ENCODE results near the gene RRN3.
A peak's percentile ranks its signal among the peaks of the same experiment; 100 is the strongest.
"Not testable (repeated sequence)": the region's sequence is repeated elsewhere in the genome, so short reads cannot be mapped to it uniquely, and the experiment has no call there.

The RRN3 gene

DNA sequence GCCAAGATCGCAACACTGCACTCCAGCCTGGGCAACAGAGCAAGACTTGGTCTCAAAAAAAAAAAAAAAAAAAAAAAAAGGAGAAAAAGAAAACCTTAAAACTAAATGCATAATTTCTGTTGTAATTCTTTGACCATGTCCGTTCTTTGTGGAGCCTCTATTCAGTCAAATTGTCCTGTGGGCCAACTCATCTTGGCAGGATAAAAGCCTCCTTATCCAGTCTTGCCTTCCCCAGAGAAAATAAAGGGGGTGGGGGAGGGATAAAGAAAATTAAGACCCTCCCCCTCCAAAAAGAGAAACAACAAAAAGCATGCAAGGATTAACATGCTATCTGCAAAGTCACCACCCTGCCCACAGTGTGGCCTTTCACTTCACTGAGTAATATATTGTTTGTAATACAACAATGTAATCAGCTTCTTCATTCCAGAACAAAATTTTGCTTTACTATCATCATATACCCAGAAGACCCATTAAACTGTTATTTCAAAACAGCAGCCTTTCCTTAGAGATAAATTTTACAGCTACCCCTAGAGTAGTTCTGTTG, 5.4 kb upstream of the RRN3 start:
- DNase-seq (ENCODE audit: low spot score): not testable (repeated sequence)

DNA sequence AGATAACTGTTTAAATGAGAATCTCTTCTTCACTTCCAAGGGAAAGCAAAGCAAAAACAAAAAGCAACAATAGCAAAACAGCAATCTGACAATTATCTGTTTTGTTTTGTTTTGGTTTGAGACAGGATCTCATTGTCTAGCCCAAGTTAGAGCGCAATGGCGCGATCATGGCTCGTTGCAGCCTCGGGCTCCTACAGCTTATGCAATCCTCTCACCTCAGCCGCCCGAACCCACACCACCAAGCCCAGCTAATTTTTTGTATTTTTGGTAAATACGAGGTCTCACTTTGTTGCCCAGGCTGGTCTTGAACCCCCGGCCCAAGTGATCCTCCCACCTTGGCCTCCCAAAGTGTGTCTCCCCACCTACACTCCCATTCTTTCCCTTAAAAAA, 2.5 kb upstream of the RRN3 start:
- DNase-seq (ENCODE audit: low spot score): not testable (repeated sequence)

DNA sequence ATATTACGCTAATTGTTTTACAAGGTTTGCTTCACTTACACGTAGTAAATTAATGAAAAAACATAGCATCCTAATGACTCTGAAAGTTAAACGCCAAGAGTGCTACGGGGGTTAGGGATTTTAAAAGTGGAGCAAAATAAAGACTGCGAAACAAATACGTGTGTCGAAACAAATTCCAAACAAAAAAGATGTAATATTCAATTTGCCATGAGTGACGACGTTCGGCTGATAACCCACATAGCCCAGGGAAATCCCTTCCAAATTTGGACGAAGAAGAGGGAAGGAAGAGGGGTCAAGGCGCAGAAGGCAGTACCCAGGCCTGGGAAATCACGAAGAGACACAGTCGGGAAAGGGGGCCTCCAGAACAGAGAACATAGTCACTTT, 509 bp downstream of the RRN3 start:
- DNase-seq (ENCODE audit: low spot score): not testable (repeated sequence)

GRCh38 chr16:15090663-15091269, 3.3 kb downstream of the RRN3 start:
- DNase-seq (ENCODE audit: low spot score): not testable (repeated sequence)

DNA sequence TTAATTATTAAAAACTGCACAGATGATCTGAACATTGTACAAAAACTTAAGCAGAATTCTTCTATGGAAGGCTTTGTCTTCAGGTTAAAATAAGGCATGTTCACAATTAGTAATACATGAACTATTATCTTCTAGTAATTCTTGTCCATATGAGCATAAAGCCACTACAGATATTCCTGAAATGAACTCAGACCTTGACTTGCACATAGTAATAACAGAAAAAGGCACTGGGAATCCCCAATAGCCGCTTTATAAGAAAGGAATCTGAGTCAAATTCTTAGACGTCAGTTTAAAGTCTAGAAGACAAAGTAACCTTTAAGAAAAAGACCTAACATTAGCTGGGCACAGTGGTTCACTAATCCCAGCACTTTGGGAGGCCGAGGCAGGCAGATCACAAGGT, 11.3 kb downstream of the RRN3 start:
- DNase-seq (ENCODE audit: low spot score): not testable (repeated sequence)

GRCh38 chr16:15080883-15081282, 13.2 kb downstream of the RRN3 start:
- DNase-seq (ENCODE audit: low spot score): not testable (repeated sequence)

DNA sequence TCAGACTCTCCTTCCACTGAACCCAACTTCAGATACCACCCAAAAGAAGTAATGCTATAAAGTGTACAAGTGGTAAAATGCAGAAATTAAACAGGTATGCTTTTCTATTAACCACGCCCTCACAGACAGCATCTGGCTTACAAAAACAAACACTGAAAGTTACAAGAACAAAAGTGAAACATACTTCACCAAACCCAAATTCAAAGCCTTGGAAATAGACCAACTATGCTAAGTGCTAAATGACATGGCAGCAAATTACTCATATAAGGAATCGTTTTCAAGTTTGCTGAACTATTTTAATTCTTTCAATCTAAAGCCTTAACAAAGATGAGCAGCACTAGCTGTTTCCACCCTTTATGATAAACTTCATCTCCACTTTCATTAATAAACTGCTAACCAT, 17.9 kb downstream of the RRN3 start:
- not testable (repeated sequence) for DNase-seq (ENCODE audit: low spot score)

DNA sequence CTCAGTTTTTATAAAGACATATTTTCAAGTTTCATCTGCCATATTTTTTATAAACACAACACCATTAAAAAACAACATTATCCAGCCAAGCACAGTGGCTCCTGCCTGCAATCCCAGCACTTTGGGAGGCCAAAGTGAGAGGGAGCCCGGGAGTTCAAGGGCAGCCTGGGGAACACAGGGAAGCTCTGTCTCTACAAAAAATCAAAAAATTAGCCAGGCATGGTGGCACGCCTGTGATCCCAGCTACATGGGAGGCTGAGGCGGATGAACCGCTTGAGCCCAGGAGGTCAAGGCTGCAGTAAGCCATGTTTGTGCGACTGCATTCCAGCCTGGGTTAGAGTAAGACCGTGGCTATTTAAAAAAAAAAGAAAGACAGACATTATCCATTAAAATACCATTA, 21.0 kb downstream of the RRN3 start:
- DNase-seq (ENCODE audit: low spot score): no peak

- not testable (repeated sequence) for DNase-seq (ENCODE audit: low spot score)
These were observed 21.9 kb downstream of the RRN3 start for GRCh38 chr16:15071916-15072769.

GRCh38 chr16:15071013-15071412, 23.1 kb downstream of the RRN3 start:
- not testable (repeated sequence) for DNase-seq (ENCODE audit: low spot score)

DNA sequence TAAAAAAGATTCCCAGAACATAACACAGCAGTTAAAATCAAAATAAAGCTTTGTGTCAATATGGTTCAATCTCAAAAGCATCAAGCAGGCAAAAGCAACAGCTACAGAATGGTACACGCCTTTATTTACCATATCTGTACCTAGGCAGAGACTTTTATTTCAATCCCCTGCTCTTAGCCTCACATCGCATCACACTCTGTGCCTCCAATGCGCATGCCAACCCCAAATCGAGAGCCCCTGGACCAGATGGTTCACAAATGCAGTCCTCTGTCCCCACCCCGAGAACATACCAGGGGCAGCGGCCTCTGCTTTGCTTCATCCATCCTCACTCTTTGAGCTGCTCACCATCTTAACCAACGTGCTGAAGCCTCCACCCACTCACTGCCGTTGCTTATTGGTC, 27.4 kb downstream of the RRN3 start:
- DNase-seq (ENCODE audit: low spot score): not testable (repeated sequence)

- DNase-seq (ENCODE audit: low spot score): not testable (repeated sequence)
These were observed 28.1 kb downstream of the RRN3 start for GRCh38 chr16:15065961-15066360.

DNA sequence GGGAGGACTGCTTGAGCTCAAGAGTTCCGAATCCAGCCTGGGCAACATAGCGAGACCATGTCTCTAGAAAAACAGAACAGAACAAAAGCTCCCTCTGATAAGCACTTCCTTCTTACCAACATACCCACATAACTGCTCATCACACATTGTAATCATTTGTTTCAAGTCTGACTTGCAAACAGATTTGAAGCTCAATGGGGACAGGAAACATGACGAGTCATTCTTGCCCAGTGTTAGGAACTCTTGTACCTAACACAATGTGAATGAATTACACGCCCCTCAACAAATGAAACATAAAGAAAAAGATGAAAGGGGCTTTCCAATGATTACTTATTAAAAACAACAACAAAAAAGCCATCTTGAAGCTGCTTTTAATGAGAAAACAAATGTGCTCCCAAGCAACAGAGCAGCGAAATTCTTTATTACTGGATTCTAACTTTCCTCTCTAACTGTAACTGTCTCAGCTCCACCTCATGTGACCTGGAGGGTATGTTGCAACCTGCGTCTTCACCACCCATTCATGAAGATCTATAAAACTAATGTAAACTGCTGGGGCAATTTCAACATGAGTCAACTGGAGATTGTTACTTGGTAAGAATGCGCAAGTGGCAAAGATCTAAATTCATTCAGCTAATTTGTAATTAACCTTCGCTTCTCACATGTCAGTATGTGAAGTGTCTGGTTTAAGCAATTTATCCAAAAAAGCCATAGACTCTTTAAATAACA, 31.8 kb downstream of the RRN3 start:
- not testable (repeated sequence) for DNase-seq (ENCODE audit: low spot score)

DNA sequence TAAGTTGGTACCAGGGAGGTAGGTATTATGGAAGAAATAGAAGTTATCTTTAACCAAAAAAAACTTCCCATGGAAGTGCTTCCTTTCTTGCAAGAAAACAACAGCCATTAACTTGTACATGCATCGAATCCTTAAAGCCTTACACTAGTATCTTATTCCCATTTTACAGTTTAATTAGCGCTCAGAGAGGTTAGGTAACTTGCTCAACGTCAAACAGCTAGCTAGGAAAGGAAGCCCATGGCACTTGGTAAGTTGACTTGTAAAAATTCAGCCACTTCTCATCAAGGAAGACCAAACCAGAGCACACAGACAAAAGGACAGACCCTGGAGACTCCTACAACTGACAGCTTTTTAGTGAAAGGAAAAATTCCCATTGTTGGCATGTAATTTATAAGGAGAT, 34.7 kb downstream of the RRN3 start:
- no peak for DNase-seq (ENCODE audit: low spot score)

- DNase-seq (ENCODE audit: low spot score): no peak
These were observed 36.2 kb downstream of the RRN3 start for GRCh38 chr16:15057681-15058417.

- peak; percentile 46 for DNase-seq (ENCODE audit: low spot score)
These were observed 38.7 kb downstream of the RRN3 start for GRCh38 chr16:15055141-15056053.

GRCh38 chr16:15054357-15055140, 39.5 kb downstream of the RRN3 start:
- DNase-seq (ENCODE audit: low spot score): peak; percentile 8

DNA sequence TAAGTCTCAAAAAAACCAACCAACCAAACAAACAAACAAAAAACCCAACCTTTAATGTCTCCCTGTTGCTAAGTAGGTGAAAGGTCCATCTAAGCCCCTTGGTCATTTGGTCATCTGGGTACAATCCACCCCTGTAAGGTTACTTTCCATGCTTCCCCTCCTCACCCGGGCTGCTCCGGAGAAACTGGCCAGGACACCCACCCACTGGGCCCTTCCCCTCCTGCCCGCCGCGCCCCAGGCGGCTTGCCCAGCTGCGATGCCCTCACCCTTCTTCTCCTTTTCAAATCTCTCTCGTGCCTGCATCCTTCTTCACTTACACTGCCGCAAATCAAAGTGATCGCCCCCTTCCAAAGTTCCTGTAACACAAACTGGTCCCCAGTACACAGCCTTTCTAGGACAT, 40.2 kb downstream of the RRN3 start:
- no peak for DNase-seq (ENCODE audit: low spot score)

DNA sequence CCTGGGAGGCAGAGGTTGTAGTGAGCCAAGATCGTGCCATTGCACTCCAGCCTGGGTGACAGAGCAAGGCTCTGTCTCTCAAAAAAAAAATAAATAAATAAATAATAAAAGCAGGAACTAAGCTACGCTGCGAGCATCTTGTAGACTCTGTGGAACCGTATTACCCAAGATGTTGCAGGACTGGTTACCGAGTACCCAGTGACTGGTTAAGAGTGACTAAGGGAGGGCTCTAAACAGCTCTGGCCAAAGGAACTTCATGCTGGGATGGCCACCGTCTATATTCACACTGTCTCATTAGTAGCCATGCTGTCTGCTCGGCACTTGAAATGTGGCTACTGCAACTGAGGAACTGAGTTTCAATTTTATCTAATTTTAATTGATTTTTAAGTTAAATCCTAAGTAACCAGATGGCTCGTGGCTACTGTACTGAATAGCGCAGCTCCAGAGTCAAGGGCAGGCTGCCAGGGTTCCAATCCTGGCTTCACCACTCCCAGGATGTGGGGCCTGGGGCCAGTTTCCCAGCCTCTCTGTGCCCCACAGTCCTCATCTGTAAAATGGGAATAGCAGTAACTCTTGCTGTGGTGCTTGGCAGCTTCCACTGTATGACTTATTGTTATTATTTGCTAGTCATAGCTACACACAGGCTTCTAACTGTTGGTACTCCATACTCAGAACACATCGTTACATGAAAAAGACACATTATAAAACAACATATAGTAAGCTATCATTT, 41.2 kb downstream of the RRN3 start:
- DNase-seq (ENCODE audit: low spot score): no peak

Data from RKO (cell line).